AG04450 (cell line): ENCODE measurements around the gene CYTL1. TPM values are rescaled to one million over a fixed set of nuclear protein-coding genes. Genes with fewer than 3 reads are reported as not detected.
A peak's percentile ranks its signal among the peaks of the same experiment; 100 is the strongest.
"Not testable (repeated sequence)": the region's sequence is repeated elsewhere in the genome, so short reads cannot be mapped to it uniquely, and the experiment has no call there.

Experiments
- CTCF ChIA-PET: fragments of 300-600, 350-600 bp; formaldehyde crosslinking; extraction: SDS; loops from one replicate; lab custom pipeline; 2022; ENCODE audit warnings: antibody characterized with exemption, inconsistent platforms; lab: Charles Lee
- POLR2A ChIA-PET: fragments of 350-600 bp; formaldehyde crosslinking; extraction: SDS; loops from one replicate; lab custom pipeline; 2021; ENCODE audit warnings: antibody characterized with exemption, inconsistent platforms; lab: Yijun Ruan, JAX
- DNase-seq: peaks from one replicate; pipeline ENCODE4 v3.0.0-alpha.2; 2011; ENCODE audit warnings: low read depth, low spot score
- H3K27ac ChIP-seq: one replicate; pipeline ENCODE4 v1.5.1; 2012; ENCODE audit warnings: low read depth, low read length, control low read depth
- H3K27me3 ChIP-seq: one replicate; pipeline ENCODE4 v1.6.0; 2012; ENCODE audit warnings: low read length; ENCODE audit not compliant: control insufficient read depth, insufficient read depth
- H3K4me3 ChIP-seq: 2 replicates; pipeline ENCODE4 v1.5.1; 2011; ENCODE audit warnings: mild to moderate bottlenecking, low read depth, low read length, control low read depth
- H3K9me3 ChIP-seq: 2 replicates; pipeline ENCODE4 v1.5.1; 2012; ENCODE audit warnings: low read length; ENCODE audit not compliant: control insufficient read depth, insufficient read depth
- polyA plus RNA-seq: library from polyadenylated mRNA; depleted of rRNA; stranded (reverse); fragments of >200 nt; gene quantifications from 2 replicates; pipeline ENCODE4 v1.2.3, GENCODE V29; 2011
- TF ChIP-seq, protein P1 (sequence below): IDR thresholded peaks from 2 replicates; pipeline ENCODE4 v1.5.1; 2011; ENCODE audit warnings: low read depth, low read length, control low read depth, inconsistent platforms

CYTL1 gene
- polyA plus RNA-seq, 1 experiment = 30.0 TPM

GRCh38 chr4:5003372-5003857, 15.8 kb downstream of the CYTL1 start:
- Histone ChIP-seq H3K27ac (no peak overlapping the region), H3K27me3 (peaks cover 21% of the 10 kb centered on the region), H3K9me3 (no peaks in the 10 kb centered on the region), H3K4me3 (no peak overlapping the region)
- TF ChIP-seq, protein P1, sequence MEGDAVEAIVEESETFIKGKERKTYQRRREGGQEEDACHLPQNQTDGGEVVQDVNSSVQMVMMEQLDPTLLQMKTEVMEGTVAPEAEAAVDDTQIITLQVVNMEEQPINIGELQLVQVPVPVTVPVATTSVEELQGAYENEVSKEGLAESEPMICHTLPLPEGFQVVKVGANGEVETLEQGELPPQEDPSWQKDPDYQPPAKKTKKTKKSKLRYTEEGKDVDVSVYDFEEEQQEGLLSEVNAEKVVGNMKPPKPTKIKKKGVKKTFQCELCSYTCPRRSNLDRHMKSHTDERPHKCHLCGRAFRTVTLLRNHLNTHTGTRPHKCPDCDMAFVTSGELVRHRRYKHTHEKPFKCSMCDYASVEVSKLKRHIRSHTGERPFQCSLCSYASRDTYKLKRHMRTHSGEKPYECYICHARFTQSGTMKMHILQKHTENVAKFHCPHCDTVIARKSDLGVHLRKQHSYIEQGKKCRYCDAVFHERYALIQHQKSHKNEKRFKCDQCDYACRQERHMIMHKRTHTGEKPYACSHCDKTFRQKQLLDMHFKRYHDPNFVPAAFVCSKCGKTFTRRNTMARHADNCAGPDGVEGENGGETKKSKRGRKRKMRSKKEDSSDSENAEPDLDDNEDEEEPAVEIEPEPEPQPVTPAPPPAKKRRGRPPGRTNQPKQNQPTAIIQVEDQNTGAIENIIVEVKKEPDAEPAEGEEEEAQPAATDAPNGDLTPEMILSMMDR = no peak
- ChIA-PET CTCF (no interaction called here), POLR2A (no interaction called here)
- DNase-seq = no peak

GRCh38 chr4:5001641-5002040, 17.6 kb downstream of the CYTL1 start:
- CTCF ChIA-PET = interaction anchor here (0.6 kb wide), 1 partner anchor 735 kb away, joined by 4 read pairs; no protein-coding TSS in a partner anchor
- peaks cover 21% of the 10 kb centered on the region for H3K27me3 ChIP-seq
- POLR2A ChIA-PET = interaction anchor here (0.6 kb wide), 1 partner anchor 160 kb away, joined by 3 read pairs; no protein-coding TSS in a partner anchor
- H3K9me3 ChIP-seq, H3K27ac ChIP-seq, H3K4me3 ChIP-seq, DNase-seq: not testable (repeated sequence)

DNA sequence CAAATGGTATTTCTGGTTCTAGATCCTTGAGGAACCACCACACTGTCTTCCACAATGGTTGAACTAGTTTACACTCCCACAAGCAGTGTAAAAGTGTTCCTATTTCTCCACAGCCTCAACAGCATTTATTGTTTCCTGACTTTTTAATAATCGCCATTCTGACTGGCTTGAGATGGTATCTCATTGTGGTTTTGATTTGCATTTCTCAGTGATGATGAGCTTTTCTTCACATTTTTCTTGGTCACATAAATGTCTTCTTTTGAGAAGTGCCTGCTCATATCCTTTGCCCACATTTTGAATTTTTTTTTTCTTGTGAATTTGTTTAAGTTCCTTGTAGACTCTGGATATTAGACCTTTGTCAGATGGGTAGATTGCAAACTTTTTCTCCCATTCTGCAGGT, 22.3 kb downstream of the CYTL1 start:
- DNase-seq, H3K9me3 ChIP-seq, H3K27ac ChIP-seq, POLR2A ChIA-PET, H3K4me3 ChIP-seq: not testable (repeated sequence)
- peaks cover 18% of the 10 kb centered on the region for H3K27me3 ChIP-seq
- CTCF ChIA-PET = interaction anchor here (1.0 to 1.1 kb wide), 2 partner anchors 36 to 463 kb away, joined by 3 read pairs; no protein-coding TSS in a partner anchor

DNA sequence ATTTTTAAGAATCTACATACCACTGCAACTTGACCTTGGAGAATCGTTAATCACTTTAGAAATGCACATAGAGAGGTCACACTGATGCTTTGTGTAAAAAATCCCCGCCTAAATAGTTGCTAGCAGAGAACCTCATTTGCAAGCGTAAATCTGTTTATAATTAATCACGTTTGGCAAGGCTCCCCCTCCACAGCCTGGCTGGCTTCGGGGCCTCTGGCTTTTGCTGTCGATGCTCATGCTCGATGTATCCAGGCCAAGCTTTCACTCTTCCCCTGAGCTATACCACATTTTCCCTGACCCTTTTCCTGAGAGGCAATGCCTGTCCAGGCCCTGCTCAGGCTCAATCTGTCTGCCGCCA, 23.4 kb downstream of the CYTL1 start:
- ChIA-PET CTCF (interaction anchor here (0.6 to 1.1 kb wide), 2 partner anchors 37 to 753 kb away, joined by 3 read pairs; no protein-coding TSS in a partner anchor), POLR2A (no interaction called here)
- DNase-seq = no peak
- H3K4me3 ChIP-seq = no peak overlapping the region
- peaks cover 11% of the 10 kb centered on the region for H3K27me3 ChIP-seq
- no peaks in the 10 kb centered on the region for H3K9me3 ChIP-seq
- H3K27ac ChIP-seq = no peak overlapping the region
- TF ChIP-seq, protein P1 = no peak

DNA sequence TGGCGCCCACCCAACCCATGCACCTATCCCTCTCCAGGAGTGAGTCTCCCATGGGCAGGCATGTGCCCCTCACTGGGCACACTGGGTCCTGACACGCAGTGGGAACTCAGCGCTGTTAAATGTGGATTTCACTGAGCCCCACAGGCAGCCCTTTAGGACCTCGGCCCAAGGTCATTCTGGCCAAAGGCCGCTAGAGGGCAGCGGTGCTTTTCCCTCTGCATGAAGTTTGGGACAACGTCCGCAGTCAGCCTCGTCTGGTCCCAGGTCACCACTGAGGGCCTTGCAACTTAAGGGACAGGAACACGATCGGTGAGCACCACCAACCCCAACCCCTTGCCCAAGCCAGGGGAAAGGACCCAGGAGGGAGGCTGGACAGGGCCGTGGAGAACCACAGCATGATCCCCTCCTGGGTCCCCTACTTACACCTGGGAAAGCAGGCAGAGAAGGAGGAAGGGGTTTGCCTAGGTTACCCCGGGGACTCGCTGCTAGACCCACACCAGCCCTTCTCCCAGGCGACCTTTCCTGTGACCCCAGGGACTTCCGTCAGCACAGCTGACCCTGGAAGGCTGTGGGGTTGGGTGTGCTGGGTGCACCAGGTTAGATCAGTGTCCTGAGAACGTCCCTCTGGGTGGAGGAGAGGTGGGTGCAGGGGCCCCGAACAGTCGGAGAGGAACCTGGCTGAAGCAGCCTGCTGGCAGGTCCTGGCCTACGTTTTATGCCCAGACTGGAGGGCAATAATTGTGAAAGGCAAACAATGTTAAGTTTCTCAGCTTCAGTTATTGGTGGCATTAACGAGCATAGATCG, 24.0 kb downstream of the CYTL1 start:
- Histone ChIP-seq H3K4me3 (no peak overlapping the region), H3K9me3 (no peaks in the 10 kb centered on the region), H3K27ac (no peak overlapping the region), H3K27me3 (peaks cover 10% of the 10 kb centered on the region)
- ChIA-PET POLR2A (no interaction called here), CTCF (interaction anchor here (0.6 to 1.7 kb wide), 7 partner anchors 32 to 795 kb away, joined by 3 to 4 read pairs (median 3); partner anchors contain the start of gene STK32B)
- peak; percentile 23 for DNase-seq
- TF ChIP-seq, protein P1 = peak; percentile 97
